ENCODE measurements around the gene ZCCHC7.
A peak's percentile ranks its signal among the peaks of the same experiment; 100 is the strongest.

GRCh38 chr9:37379835-37380234 is 259.5 kb downstream of the ZCCHC7 start:
- TF ChIP-seq CTCF (IDR thresholded peaks at IDR 0.05; ENCODE audit: low read depth, low read length, poor library complexity, severe bottlenecking) (peak; percentile 3), EZH2phosphoT487 (IDR thresholded peaks at IDR 0.05; ENCODE audit: borderline replicate concordance, low read length) (no peak)
